Measurements from ENCODE around the gene ANKRD28.
A peak's percentile ranks its signal among the peaks of the same experiment; 100 is the strongest.

- TF ChIP-seq POLR2AphosphoS5 (IDR thresholded peaks at IDR 0.05; ENCODE audit: low read depth, low read length), result no peak
- TF ChIP-seq, protein P1, sequence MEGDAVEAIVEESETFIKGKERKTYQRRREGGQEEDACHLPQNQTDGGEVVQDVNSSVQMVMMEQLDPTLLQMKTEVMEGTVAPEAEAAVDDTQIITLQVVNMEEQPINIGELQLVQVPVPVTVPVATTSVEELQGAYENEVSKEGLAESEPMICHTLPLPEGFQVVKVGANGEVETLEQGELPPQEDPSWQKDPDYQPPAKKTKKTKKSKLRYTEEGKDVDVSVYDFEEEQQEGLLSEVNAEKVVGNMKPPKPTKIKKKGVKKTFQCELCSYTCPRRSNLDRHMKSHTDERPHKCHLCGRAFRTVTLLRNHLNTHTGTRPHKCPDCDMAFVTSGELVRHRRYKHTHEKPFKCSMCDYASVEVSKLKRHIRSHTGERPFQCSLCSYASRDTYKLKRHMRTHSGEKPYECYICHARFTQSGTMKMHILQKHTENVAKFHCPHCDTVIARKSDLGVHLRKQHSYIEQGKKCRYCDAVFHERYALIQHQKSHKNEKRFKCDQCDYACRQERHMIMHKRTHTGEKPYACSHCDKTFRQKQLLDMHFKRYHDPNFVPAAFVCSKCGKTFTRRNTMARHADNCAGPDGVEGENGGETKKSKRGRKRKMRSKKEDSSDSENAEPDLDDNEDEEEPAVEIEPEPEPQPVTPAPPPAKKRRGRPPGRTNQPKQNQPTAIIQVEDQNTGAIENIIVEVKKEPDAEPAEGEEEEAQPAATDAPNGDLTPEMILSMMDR (IDR thresholded peaks at IDR 0.05), result peak; percentile 8; the same call in 1 of the 2 replicates
- no peak for TF ChIP-seq TCF7L2 (IDR thresholded peaks at IDR 0.05; ENCODE audit: low read depth, low read length)
Observed at GRCh38 chr3:15631426-15632211, 166.2 kb downstream of the ANKRD28 start.
